H1 (cell line): ENCODE data around the gene ALK. TPM values are rescaled to one million over a fixed set of nuclear protein-coding genes. Genes with fewer than 3 reads are reported as not detected.

ENCODE experiments used
- CBX8 ChIP-seq: fragments of 300-800, 300-1000 bp; sonication (generic); IDR thresholded peaks from 2 replicates; pipeline ENCODE4 v1.7.1; 2016; ENCODE audit warnings: low read depth, low read length, borderline replicate concordance
- CEBPB ChIP-seq: IDR thresholded peaks from 2 replicates; pipeline ENCODE4 v1.6.1; 2012; ENCODE audit warnings: low read depth, low read length
- GABPA ChIP-seq: IDR thresholded peaks from 2 replicates; pipeline ENCODE4 v1.6.1; 2011; ENCODE audit warnings: mild to moderate bottlenecking, low read length, moderate library complexity, borderline replicate concordance; ENCODE audit not compliant: insufficient read depth
- POLR2A ChIP-seq, 2 experiments: IDR thresholded peaks; 1 replicate in 1 of 2; 2 replicates in 1 of 2; pipeline ENCODE4 v1.6.1; 2011; ENCODE audit warnings: low read depth in 2 of 2, low read length in 2 of 2, mild to moderate bottlenecking in 2 of 2; ENCODE audit errors: control extremely low read depth in 1 of 2
- RBBP5 ChIP-seq: IDR thresholded peaks from 2 replicates; pipeline ENCODE4 v1.7.1; 2012; ENCODE audit warnings: low read depth, mild to moderate bottlenecking, inconsistent platforms, low read length, moderate library complexity, borderline replicate concordance
- RNF2 ChIP-seq: fragments of 200-900, 300-1000 bp; sonication (generic); IDR thresholded peaks from 2 replicates; pipeline ENCODE4 v1.7.1; 2016; ENCODE audit warnings: borderline replicate concordance, low read depth, mild to moderate bottlenecking, antibody characterized with exemption, low read length; ENCODE audit not compliant: poor library complexity, severe bottlenecking; ENCODE audit errors: missing control alignments
- SP2 ChIP-seq: IDR thresholded peaks from 2 replicates; pipeline ENCODE4 v1.6.1; 2012; ENCODE audit warnings: mild to moderate bottlenecking, low read length, inconsistent platforms
- SUZ12 ChIP-seq: fragments of 200-600 bp; sonication (generic); IDR thresholded peaks from 2 replicates; pipeline ENCODE4 v1.6.1; 2012; ENCODE audit warnings: mild to moderate bottlenecking, inconsistent platforms, low read length, moderate library complexity, mixed read lengths
- TAF7 ChIP-seq: optimal IDR thresholded peaks from 2 replicates; pipeline ENCODE3; 2011; ENCODE audit warnings: low read depth, mild to moderate bottlenecking, inconsistent platforms, low read length, moderate library complexity, borderline replicate concordance
- polyA plus RNA-seq, 7 experiments: library from polyadenylated mRNA; depleted of rRNA in 3 of 7; stranded (reverse) in 5 of 7; unstranded in 2 of 7; fragments of >200 nt in 5 of 7; fragments of 200-250 nt in 2 of 7; gene quantifications; 1 replicate in 5 of 7; 2 replicates in 1 of 7; 4 replicates in 1 of 7; pipeline versions ENCODE4 v1.2.1 to v1.2.3, GENCODE V29; 2011 to 2013; ENCODE audit warnings: missing spikeins in 2 of 7, mixed read lengths in 2 of 7
- total RNA-seq: library from RNA; stranded (reverse); fragmentation: NEBNext Ultra II Directional; extraction: Animal tissue kit (Norgen Biotek cat#: 25700); gene quantifications from 2 replicates; pipeline ENCODE4 v1.2.1, GENCODE V29; 2021

The ALK gene
- total and polyA plus RNA-seq, 2 of the 8 experiments (the other 6 are each of a cell fraction or from before 2014, with no cell fraction given), result 0.02 to 0.09 TPM

- TF ChIP-seq SUZ12 (no peak), TAF7 (no peak), RBBP5 (no peak), SP2 (no peak), POLR2A (IDR thresholded peaks at IDR 0.05; ENCODE audit: control extremely low read depth in 1 of 2, low read depth in 2 of 2, low read length in 2 of 2) (no peak), RNF2 (no peak), CEBPB (no peak), GABPA (no peak), CBX8 (no peak)
Observed at GRCh38 chr2:29726976-29727375, 194.4 kb downstream of the ALK start (continued).
